Fibroblast of pulmonary artery (primary cell): Measurements from ENCODE around the gene PHF24.
"Not testable (repeated sequence)": the region's sequence is repeated elsewhere in the genome, so short reads cannot be mapped to it uniquely, and the experiment has no call there.

Experiments
- DNase-seq: peaks from one replicate; pipeline ENCODE4 v3.0.0-alpha.2; 2010; ENCODE audit warnings: low read depth
- H3K4me3 ChIP-seq: replicated peaks from 2 replicates; pipeline ENCODE4 v1.5.1; 2011; ENCODE audit warnings: low read depth, mild to moderate bottlenecking, control low read depth, low read length, moderate library complexity
- TF ChIP-seq, protein P1 (sequence below): IDR thresholded peaks from 2 replicates; pipeline ENCODE4 v1.5.1; 2011; ENCODE audit warnings: mild to moderate bottlenecking, control low read depth, low read length, inconsistent platforms; ENCODE audit errors: missing control alignments

PHF24 gene

DNA sequence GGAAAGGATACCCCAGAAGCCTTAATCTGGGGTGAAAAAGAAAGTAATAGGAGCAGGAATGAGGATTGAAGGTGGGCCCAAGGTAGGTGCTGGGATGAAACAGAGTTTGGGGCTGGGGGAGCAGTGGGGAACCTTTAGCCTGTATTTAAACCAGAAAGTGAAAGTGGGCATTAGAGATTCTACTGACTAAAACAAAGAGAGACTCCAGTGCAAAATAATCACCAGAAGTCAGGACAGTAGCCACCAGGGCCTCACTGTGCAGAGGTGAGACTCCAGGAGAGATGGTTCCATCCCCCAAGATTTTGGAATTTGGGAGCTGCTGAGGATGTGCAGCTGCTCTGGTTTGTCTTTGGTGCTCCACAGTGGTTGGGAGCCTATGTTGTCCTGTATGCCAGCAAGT is 44.5 kb downstream of the PHF24 start:
- TF ChIP-seq, protein P1, sequence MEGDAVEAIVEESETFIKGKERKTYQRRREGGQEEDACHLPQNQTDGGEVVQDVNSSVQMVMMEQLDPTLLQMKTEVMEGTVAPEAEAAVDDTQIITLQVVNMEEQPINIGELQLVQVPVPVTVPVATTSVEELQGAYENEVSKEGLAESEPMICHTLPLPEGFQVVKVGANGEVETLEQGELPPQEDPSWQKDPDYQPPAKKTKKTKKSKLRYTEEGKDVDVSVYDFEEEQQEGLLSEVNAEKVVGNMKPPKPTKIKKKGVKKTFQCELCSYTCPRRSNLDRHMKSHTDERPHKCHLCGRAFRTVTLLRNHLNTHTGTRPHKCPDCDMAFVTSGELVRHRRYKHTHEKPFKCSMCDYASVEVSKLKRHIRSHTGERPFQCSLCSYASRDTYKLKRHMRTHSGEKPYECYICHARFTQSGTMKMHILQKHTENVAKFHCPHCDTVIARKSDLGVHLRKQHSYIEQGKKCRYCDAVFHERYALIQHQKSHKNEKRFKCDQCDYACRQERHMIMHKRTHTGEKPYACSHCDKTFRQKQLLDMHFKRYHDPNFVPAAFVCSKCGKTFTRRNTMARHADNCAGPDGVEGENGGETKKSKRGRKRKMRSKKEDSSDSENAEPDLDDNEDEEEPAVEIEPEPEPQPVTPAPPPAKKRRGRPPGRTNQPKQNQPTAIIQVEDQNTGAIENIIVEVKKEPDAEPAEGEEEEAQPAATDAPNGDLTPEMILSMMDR = no peak
- no peak for DNase-seq
- no peak overlapping the region for H3K4me3 ChIP-seq

GRCh38 chr9:35004299-35004698 is 46.2 kb downstream of the PHF24 start:
- not testable (repeated sequence) for H3K4me3 ChIP-seq, DNase-seq

DNA sequence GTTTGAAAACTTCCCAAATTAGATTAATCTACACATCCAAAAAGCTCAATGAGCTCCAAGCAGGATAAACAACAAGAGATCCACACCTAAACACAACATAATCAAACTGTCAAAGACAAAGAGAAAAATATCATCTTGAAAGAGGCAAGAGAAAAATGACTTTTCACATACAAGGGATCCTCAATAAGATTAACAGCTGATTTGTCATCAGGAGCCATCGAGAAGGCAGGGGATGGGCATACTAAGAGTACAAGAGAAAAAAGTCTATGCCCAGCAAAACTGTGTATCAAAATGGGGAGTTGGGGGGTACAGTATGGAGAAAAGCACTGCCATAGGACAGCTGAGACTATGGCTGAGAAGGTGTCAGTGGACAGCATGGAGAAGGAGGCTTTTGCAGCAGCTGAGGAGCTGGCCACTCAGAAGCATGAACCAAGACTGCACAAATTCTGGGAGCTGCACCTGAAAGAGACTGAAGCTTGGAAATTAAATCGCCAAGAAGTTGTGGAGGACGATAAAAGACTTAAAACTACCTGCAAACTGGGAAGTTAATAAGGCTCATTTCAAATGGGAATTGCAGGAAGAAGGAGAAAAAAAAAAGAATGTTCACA is 52.4 kb downstream of the PHF24 start:
- TF ChIP-seq, protein P1 = no peak
- H3K4me3 ChIP-seq = no peak overlapping the region
- no peak for DNase-seq

GRCh38 chr9:35014517-35014916 is 56.4 kb downstream of the PHF24 start:
- TF ChIP-seq, protein P1 = no peak
- DNase-seq = no peak
- H3K4me3 ChIP-seq = no peak overlapping the region

GRCh38 chr9:35023443-35023842 is 65.4 kb downstream of the PHF24 start:
- DNase-seq, H3K4me3 ChIP-seq: not testable (repeated sequence)

DNA sequence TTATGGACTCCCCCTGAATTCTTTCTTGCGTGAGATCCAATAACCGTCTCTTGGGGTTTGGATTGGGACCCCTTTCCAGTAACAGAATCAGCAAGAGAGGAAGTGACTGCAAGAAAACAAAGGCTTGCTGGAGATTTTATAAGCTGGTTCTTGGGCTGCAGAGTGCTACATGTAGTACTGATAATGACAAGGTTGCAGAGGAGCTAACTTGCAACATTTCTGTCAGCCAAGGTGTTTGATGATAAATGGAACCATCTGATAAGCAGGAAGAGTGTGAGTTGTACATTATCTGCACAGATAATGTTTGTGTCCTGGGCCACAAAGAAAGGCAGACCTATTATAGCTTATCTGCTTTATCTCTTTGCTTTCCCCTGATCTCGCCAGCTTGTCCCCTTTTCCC is 68.6 kb downstream of the PHF24 start:
- no peak overlapping the region for H3K4me3 ChIP-seq
- peak; percentile 28 for DNase-seq
- TF ChIP-seq, protein P1 = no peak

- H3K4me3 ChIP-seq = no peak overlapping the region
- DNase-seq = no peak
- TF ChIP-seq, protein P1 = no peak
Measured at GRCh38 chr9:35027374-35027773, 69.3 kb downstream of the PHF24 start.

DNA sequence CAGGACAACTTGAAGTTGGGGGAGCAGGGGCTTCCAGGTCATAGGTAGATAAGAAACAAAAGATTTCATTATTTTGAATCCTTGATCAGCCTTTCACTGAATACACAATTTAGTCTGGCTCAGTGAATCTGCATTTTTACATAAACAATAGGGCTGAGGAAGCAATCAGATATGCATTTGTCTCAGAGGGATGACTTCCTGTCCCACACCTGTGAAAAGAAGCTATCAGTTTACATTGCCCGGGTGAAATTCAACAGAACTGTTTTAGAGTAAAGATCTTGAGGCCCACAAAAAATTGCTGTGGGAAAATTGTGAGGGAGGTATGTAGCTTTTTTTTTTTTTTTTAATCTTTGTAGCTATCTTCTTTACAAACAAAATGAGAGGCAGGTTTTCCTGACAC is 69.8 kb downstream of the PHF24 start:
- no peak overlapping the region for H3K4me3 ChIP-seq
- TF ChIP-seq, protein P1 = no peak
- DNase-seq = no peak
